HFF-Myc (cell line): ENCODE data around the gene MSL1.
"Not testable (repeated sequence)": the region's sequence is repeated elsewhere in the genome, so short reads cannot be mapped to it uniquely, and the experiment has no call there.

ENCODE experiments used
- DNase-seq: peaks from one replicate; pipeline ENCODE4 v3.0.0-alpha.2; 2011; ENCODE audit warnings: low read depth; ENCODE audit errors: extremely low read depth
- H3K4me3 ChIP-seq: replicated peaks from 2 replicates; pipeline ENCODE4 v1.5.1; 2011; ENCODE audit warnings: low read depth, mild to moderate bottlenecking, control low read depth, low read length
- TF ChIP-seq, protein P1 (sequence below): IDR thresholded peaks from 2 replicates; pipeline ENCODE4 v1.5.1; 2012; ENCODE audit warnings: mild to moderate bottlenecking, low read depth, low read length, control low read depth; ENCODE audit errors: missing control alignments

The MSL1 gene

DNA sequence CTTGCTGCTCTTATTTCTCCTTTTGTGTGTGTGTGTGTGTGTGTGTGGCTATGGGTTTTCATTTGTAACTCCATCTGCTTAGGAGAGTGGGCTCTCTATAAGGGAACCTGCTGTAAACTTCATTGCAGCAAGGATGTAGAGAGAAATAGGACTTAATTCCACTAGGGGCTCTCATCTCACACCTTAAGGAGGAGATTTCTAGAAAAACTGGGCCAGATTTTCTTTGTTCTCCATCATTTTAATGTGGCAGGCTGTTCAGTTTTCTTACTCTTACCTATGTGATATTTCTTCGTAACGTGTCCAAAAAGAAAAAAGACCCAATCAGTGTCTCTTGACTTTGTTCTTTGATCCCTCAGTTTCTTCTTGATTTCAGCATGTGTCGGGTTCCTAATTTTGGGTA, 14.0 kb downstream of the MSL1 start:
- TF ChIP-seq, protein P1, sequence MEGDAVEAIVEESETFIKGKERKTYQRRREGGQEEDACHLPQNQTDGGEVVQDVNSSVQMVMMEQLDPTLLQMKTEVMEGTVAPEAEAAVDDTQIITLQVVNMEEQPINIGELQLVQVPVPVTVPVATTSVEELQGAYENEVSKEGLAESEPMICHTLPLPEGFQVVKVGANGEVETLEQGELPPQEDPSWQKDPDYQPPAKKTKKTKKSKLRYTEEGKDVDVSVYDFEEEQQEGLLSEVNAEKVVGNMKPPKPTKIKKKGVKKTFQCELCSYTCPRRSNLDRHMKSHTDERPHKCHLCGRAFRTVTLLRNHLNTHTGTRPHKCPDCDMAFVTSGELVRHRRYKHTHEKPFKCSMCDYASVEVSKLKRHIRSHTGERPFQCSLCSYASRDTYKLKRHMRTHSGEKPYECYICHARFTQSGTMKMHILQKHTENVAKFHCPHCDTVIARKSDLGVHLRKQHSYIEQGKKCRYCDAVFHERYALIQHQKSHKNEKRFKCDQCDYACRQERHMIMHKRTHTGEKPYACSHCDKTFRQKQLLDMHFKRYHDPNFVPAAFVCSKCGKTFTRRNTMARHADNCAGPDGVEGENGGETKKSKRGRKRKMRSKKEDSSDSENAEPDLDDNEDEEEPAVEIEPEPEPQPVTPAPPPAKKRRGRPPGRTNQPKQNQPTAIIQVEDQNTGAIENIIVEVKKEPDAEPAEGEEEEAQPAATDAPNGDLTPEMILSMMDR: no peak
- no peak overlapping the region for H3K4me3 ChIP-seq
- DNase-seq: no peak

DNA sequence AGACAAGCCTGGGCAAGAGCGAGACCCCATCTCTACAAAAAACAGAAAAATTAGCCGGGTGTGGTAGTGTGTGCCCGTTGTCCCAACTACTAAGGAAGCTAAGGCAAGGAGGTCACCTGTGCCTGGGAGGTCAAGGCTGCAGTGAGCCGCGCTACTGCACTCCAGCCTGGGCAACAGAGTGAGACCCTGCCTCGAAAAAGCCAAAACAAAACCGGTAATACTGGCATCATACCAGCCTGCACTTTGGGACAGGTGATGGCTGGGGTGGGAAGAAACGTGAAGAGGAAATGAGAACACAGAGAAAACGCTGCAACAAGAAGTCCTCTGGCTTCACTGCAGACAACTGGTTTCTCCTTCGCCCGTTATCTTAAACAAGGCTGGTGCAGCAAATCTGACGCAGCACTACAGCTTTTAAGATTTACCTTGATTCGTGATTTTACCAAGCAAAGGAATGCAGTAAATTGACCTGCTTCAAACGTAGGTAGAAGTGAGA, 17.8 kb downstream of the MSL1 start:
- no peak for DNase-seq
- H3K4me3 ChIP-seq: peak overlapping the region; percentile 71
- TF ChIP-seq, protein P1: no peak

DNA sequence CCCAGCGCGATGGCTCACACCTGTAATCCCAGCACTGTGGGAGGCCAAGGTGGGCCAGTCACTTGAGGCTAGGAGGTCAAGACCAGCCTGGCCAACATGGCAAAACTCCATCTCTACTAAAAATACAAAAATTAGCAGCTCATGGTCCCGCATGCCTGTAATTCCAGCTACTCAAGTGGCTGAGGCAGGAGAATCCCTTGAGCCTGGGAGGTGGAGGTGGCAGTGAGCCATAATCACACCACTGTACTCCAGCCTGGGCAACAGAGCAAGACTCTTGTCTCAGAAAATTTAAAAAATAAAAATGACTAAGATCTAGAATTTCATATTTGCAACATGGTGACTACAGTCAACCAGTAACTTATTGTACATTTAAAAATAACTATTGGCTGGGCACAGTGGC, 21.4 kb downstream of the MSL1 start:
- not testable (repeated sequence) for DNase-seq, H3K4me3 ChIP-seq

DNA sequence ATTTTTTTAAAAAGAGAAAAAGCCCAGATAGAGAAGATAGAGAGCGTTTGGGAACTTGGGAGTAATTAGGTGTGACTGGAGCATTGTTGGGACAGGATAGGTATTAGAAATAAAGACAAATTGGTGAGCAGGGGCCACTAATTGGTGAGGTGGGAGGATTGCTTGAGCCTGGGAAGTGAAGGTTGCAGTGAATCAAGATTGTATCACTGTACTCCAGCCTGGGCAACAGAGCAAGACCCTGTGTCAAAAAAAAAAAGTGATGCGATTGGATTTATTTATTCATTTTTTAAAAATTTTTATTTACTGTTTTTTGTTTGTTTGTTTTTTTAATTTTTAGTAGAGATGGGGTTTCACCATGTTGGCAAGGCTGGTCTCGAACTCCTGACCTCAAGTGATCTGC, 23.7 kb downstream of the MSL1 start:
- TF ChIP-seq, protein P1: no peak
- no peak for DNase-seq
- H3K4me3 ChIP-seq: no peak overlapping the region

DNA sequence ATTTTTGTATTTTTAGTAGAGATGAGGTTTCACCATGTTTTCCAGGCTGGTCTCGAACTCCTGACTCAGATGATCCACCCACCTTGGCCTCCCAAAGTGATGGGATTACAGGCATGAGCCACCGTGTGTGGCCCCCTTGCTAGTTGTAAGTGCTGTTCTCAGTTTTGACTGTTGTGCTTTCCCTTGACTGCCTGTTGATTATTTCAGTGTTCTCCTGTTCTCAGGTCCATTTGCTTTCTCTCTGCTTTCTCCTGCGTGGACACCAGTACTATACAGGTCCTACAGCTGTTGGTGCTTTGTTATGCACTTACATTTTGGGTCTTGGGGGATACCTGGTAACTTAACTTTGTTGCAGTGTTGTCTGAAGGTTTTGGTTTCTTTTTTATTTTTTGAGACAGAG, 26.8 kb downstream of the MSL1 start:
- no peak overlapping the region for H3K4me3 ChIP-seq
- TF ChIP-seq, protein P1: no peak
- no peak for DNase-seq

DNA sequence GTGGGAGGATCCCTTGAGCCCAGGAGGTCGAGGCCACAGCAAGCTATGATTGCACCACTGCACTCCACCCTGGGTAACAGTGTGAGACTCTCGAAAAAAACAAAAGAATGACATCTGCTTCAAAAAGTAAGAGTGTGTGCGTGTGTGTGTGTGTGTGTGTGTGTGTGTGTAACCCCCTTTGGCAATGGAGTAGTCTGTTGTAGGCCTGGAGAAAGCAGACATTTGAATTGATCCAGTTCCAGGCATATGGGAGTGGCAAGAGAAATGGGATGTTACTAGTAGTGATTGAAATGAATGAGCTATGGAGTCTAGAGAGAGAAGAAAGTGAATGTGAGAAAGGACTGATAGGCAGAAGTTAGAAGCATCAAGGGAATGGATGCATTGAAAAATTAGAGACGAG, 28.5 kb downstream of the MSL1 start:
- TF ChIP-seq, protein P1: no peak
- no peak overlapping the region for H3K4me3 ChIP-seq
- no peak for DNase-seq

DNA sequence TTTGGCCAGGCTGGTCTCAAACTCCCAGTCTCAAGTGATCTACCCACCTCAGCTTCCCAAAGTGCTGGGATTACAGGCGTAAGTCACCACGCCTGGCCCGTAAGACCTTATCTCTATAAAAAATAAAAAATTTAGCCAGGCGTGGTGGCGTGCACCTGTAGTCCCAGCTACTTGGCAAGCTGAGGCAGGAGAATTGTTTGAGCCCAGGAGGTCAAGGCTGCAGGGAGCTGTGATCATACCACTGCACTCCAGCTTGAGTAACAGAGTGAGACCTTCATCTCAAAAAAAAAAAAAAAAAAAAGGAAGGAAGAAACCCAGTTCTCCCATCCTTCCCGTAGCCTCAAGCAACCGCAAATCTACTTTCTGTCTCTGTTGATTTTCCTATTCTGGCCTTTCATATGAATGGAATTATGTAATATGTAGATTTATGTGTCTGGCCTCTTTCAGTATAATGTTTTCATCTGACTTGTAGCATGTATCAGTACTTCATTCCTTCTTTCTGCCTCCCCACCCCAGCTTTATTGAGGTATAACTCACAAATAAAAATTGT, 29.7 kb downstream of the MSL1 start:
- no peak for DNase-seq
- TF ChIP-seq, protein P1: no peak
- H3K4me3 ChIP-seq: no peak overlapping the region
